K562 (cell line): ENCODE measurements around the gene APOM. TPM values are rescaled to one million over a fixed set of nuclear protein-coding genes. Genes with fewer than 3 reads are reported as not detected.

Experiments
- ATAC-seq: fragments of 200-7000 bp; cut with Tn5 transposase; 3 replicates; pipeline ENCODE4 v1.9.1; 2020; ENCODE audit warnings: moderate library complexity
- BruUV-seq: library from RNA; stranded (reverse); fragments of 400-500 nt; replicated peaks from 2 replicates; lab custom pipeline; 2021; lab: Mats Ljungman, UMichigan
- CTCF ChIA-PET: fragments of 300-600 bp; formaldehyde crosslinking; extraction: SDS; loops from one replicate; lab custom pipeline; 2021; ENCODE audit warnings: low intra/inter-chr PET ratio; lab: Yijun Ruan, JAX
- POLR2A ChIA-PET: fragments of 300-600, 350-650 bp; sonication (Branson Sonifier 250); formaldehyde crosslinking; extraction: SDS; loops from one replicate; lab custom pipeline; 2021; ENCODE audit warnings: antibody characterized with exemption, inconsistent platforms; lab: Yijun Ruan, JAX
- DNase-seq, 4 experiments: peaks; one replicate each; pipeline versions ENCODE4 v3.0.0 to v3.0.0-alpha.2; 2011 to 2018; ENCODE audit warnings: low spot score in 3 of 4, mixed read lengths in 3 of 4; ENCODE audit errors: extremely low read depth in 1 of 4
- FAIRE-seq: peaks from 2 replicates; lab custom pipeline; 2011; peaks lifted over from hg19 to GRCh38; lab: Jason Lieb, UNC
- H2AFZ ChIP-seq: 2 replicates; pipeline ENCODE4 v1.6.0; 2011; ENCODE audit warnings: low read depth, low read length, control low read depth, inconsistent platforms
- H3K27ac ChIP-seq: fragments of 200-600 bp; 3 replicates; pipeline ENCODE4 v1.8.0; 2011; ENCODE audit warnings: low read depth, mild to moderate bottlenecking, control low read depth, inconsistent platforms, low read length, moderate library complexity, mixed read lengths; ENCODE audit errors: extremely low read depth
- H3K27me3 ChIP-seq, 2 experiments: fragments of 300-600 bp in 1 of 2; 2 replicates in 1 of 2; 3 replicates in 1 of 2; pipeline versions ENCODE4 v1.6.0 to v1.8.0; 2011; ENCODE audit warnings: inconsistent platforms in 2 of 2, low read length in 2 of 2, mild to moderate bottlenecking in 1 of 2, mixed read lengths in 1 of 2, moderate library complexity in 1 of 2; ENCODE audit not compliant: control insufficient read depth in 2 of 2, insufficient read depth in 2 of 2
- H3K36me3 ChIP-seq: fragments of 300-600 bp; 3 replicates; pipeline ENCODE4 v1.8.0; 2011; ENCODE audit warnings: mild to moderate bottlenecking, low read length, inconsistent platforms; ENCODE audit not compliant: control insufficient read depth, insufficient read depth
- H3K4me1 ChIP-seq, 2 experiments: fragments of 200-600 bp in 1 of 2; replicated peaks in 1 of 2; 2 replicates in 1 of 2; 3 replicates in 1 of 2; pipeline versions ENCODE4 v1.5.1 to v1.8.0; 2011; ENCODE audit warnings: inconsistent platforms in 2 of 2, low read length in 2 of 2, mild to moderate bottlenecking in 1 of 2, mixed read lengths in 1 of 2, moderate library complexity in 1 of 2; ENCODE audit not compliant: control insufficient read depth in 2 of 2, insufficient read depth in 2 of 2
- H3K4me2 ChIP-seq: 2 replicates; pipeline ENCODE4 v1.6.1; 2011; ENCODE audit warnings: low read length, control low read depth, inconsistent platforms, mixed read lengths; ENCODE audit not compliant: insufficient read depth
- H3K4me3 ChIP-seq: fragments of 200-600 bp; sonication (generic), shearing (Covaris generic); 2 replicates; pipeline ENCODE4 v1.5.1; 2016; ENCODE audit warnings: control low read depth, inconsistent platforms
- H3K79me2 ChIP-seq: fragments of 200-600 bp; 3 replicates; pipeline ENCODE4 v1.8.0; 2011; ENCODE audit warnings: low read length, inconsistent platforms; ENCODE audit not compliant: control insufficient read depth, insufficient read depth
- H3K9ac ChIP-seq, 2 experiments: 2 replicates each; pipeline versions ENCODE4 v1.6.0 to v1.6.1; 2011; ENCODE audit warnings: low read depth in 2 of 2, low read length in 2 of 2, control low read depth in 1 of 2, inconsistent platforms in 1 of 2, mild to moderate bottlenecking in 1 of 2, mixed read lengths in 1 of 2; ENCODE audit not compliant: insufficient read depth in 1 of 2
- H3K9me1 ChIP-seq: one replicate; pipeline ENCODE4 v1.6.0; 2011; ENCODE audit warnings: inconsistent platforms, mild to moderate bottlenecking, low read length, moderate library complexity; ENCODE audit not compliant: control insufficient read depth, insufficient read depth
- H3K9me3 ChIP-seq: replicated peaks from 2 replicates; pipeline ENCODE4 v1.5.1; 2011; ENCODE audit warnings: low read depth, low read length, inconsistent platforms; ENCODE audit not compliant: control insufficient read depth, insufficient read depth
- H4K20me1 ChIP-seq: replicated peaks from 2 replicates; pipeline ENCODE4 v1.6.1; 2011; ENCODE audit warnings: low read length, inconsistent platforms, mixed read lengths; ENCODE audit not compliant: control insufficient read depth, insufficient read depth
- CBX1 ChIP-seq: sonication (generic); IDR thresholded peaks from 2 replicates; pipeline ENCODE4 v1.6.1; 2016; ENCODE audit warnings: antibody characterized with exemption, low read depth, mild to moderate bottlenecking
- CREB3L1 ChIP-seq: fragments of 450-650 bp; IDR thresholded peaks from 2 replicates; pipeline ENCODE4 v1.6.1; 2014; ENCODE audit warnings: low read depth, mild to moderate bottlenecking, moderate library complexity, borderline replicate concordance
- EHMT2 ChIP-seq: fragments of 450-650 bp; IDR thresholded peaks from 2 replicates; pipeline ENCODE4 v1.6.1; 2018; ENCODE audit warnings: antibody characterized with exemption
- HMGXB4 ChIP-seq: sonication (generic); formaldehyde crosslinking; IDR thresholded peaks from 2 replicates; pipeline ENCODE4 v1.8.1; 2023; ENCODE audit warnings: mild to moderate bottlenecking, missing genetic modification reagents
- NFIC ChIP-seq: fragments of 450-650 bp; IDR thresholded peaks from 2 replicates; pipeline ENCODE4 v1.6.1; 2017; ENCODE audit warnings: mild to moderate bottlenecking, inconsistent platforms
- TARDBP ChIP-seq: fragments of 450-650 bp; IDR thresholded peaks from 2 replicates; pipeline ENCODE4 v1.6.1; 2016
- TSHZ1 ChIP-seq: fragments of 250-450 bp; sonication (Bioruptor Pico); IDR thresholded peaks from 2 replicates; pipeline ENCODE4 v1.4.0; 2020; ENCODE audit warnings: mild to moderate bottlenecking, moderate library complexity
- UBTF ChIP-seq, 2 experiments: IDR thresholded peaks; 2 replicates each; pipeline ENCODE4 v1.6.1; 2012; ENCODE audit warnings: improper control_type of control experiment in 2 of 2, low read depth in 2 of 2, low read length in 2 of 2, borderline replicate concordance in 1 of 2
- ZNF551 ChIP-seq: fragments of 250-450 bp; sonication (Bioruptor Pico); IDR thresholded peaks from 2 replicates; pipeline ENCODE4 v1.5.0; 2021; ENCODE audit warnings: mild to moderate bottlenecking, moderate library complexity
- WGBS: fragments of 100-300 bp; shearing (Covaris generic); methylation state at CpG from one replicate; pipeline ENCODE4 v1.1.6; 2016; ENCODE audit warnings: low coverage, mixed read lengths; ENCODE audit not compliant: insufficient coverage; ENCODE audit errors: missing lambda C conversion rate; 5-methylcytosine and 5-hydroxymethylcytosine counted together
- in situ Hi-C: fragments of 300-500 bp; cut with MboI; formaldehyde crosslinking; loops from 4 replicates; pipeline ENCODE4 v1.15.0; 2018; ENCODE audit warnings: inconsistent platforms, mixed read lengths
- intact Hi-C: fragments of 100-400 bp; cut with micrococcal nuclease; formaldehyde crosslinking; loops from 2 replicates; pipeline ENCODE4 v1.14.2; 2022
- polyA plus RNA-seq, 8 experiments: library from polyadenylated mRNA; depleted of rRNA in 4 of 8; stranded (reverse) in 5 of 8; unstranded in 3 of 8; fragments of >200 nt; fragmentation: Nextera tagmentation in 2 of 8; fragmentation: Illumina TruSeq in 1 of 8; extraction: Ambion mirVana in 2 of 8; extraction: Trizol in 1 of 8; gene quantifications; 2 replicates each; pipeline versions ENCODE4 v1.2.1 to v1.2.3, GENCODE V29; 2011 to 2014; ENCODE audit warnings: inconsistent platforms in 1 of 8, missing spikeins in 1 of 8
- total RNA-seq, 7 experiments: library from RNA; depleted of rRNA in 6 of 7; stranded (reverse); fragments of >200 nt in 6 of 7; fragmentation: Illumina TruSeq in 2 of 7; extraction: Trizol in 2 of 7; gene quantifications; 2 replicates each; pipeline versions ENCODE4 v1.2.1 to v1.2.3, GENCODE V29; 2011 to 2021; ENCODE audit warnings: low replicate concordance in 1 of 7
- TF ChIP-seq, protein P1 (sequence below): fragments of 450-650 bp; IDR thresholded peaks from 2 replicates; pipeline ENCODE4 v1.6.1; 2018; ENCODE audit warnings: mild to moderate bottlenecking, low read depth; ENCODE audit not compliant: partially characterized antibody

The APOM gene
- total and polyA plus RNA-seq, 9 of the 15 experiments (the other 6 are each of a cell fraction or from before 2014, with no cell fraction given) = 5.7 to 24.3 (median 10.4) TPM

- Histone ChIP-seq H3K4me1 (peaks cover 16 to 17% of the 10 kb centered on the region in 2 experiments), H4K20me1 (no peaks in the 10 kb centered on the region; the same call in 1 of the 2 replicates), H2AFZ (no peak overlapping the region), H3K27ac (peak overlapping the region; percentile 12; the same call in 1 of the 3 replicates), H3K9me1 (peaks cover 5% of the 10 kb centered on the region), H3K79me2 (peaks cover 45% of the 10 kb centered on the region), H3K36me3 (peaks cover 83% of the 10 kb centered on the region), H3K9me3 (no peaks in the 10 kb centered on the region), H3K4me3 (no peak overlapping the region), H3K27me3 (no peaks in the 10 kb centered on the region), H3K9ac (peak overlapping the region in 1 of 2 experiments; percentile 24; a peak in 1 of 4 replicates), H3K4me2 (no peak overlapping the region)
- ChIA-PET POLR2A (interaction anchor here (0.8 to 1.3 kb wide), 5 partner anchors 13 to 72 kb away, joined by 3 to 5 read pairs (median 3); partner anchors contain the start of genes BAG6 and MPIG6B), CTCF (interaction anchor here (0.7 kb wide), 1 partner anchor 331 kb away, joined by 3 read pairs; no protein-coding TSS in a partner anchor)
- intact Hi-C loops = no loop called here
- no peak for ATAC-seq
- DNase-seq = no peak
- WGBS = 54% methylated on average over 3 of the region's 3 CpGs
- no TSS peak for BruUV-seq
- no peak for FAIRE-seq
- in situ Hi-C loops = no loop called here
- TF ChIP-seq UBTF (IDR thresholded peaks at IDR 0.05; ENCODE audit: borderline replicate concordance in 1 of 2, low read depth in 2 of 2, low read length in 2 of 2) = no peak
- no peak for TF ChIP-seq CBX1
- TF ChIP-seq, protein P1, sequence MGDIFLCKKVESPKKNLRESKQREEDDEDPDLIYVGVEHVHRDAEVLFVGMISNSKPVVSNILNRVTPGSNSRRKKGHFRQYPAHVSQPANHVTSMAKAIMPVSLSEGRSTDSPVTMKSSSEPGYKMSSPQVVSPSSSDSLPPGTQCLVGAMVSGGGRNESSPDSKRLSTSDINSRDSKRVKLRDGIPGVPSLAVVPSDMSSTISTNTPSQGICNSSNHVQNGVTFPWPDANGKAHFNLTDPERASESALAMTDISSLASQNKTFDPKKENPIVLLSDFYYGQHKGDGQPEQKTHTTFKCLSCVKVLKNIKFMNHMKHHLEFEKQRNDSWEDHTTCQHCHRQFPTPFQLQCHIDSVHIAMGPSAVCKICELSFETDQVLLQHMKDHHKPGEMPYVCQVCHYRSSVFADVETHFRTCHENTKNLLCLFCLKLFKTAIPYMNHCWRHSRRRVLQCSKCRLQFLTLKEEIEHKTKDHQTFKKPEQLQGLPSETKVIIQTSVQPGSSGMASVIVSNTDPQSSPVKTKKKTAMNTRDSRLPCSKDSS = no peak
- no peak for TF ChIP-seq TSHZ1 (CRISPR knock-in tag)
- no peak for TF ChIP-seq CREB3L1
- no peak for TF ChIP-seq TARDBP
- TF ChIP-seq NFIC = 0 out of 2 replicates have a peak, but pooled peaks have one; percentile 6
- no peak for TF ChIP-seq HMGXB4 (CRISPR knock-in tag)
- 0 out of 2 replicates have a peak, but pooled peaks have one; percentile 22 for TF ChIP-seq EHMT2
- no peak for TF ChIP-seq ZNF551 (CRISPR knock-in tag)
Measured at GRCh38 chr6:31697555-31697954, 41.9 kb downstream of the APOM start.
